Measurements from ENCODE around the gene SPNS1. TPM values are rescaled to one million over a fixed set of nuclear protein-coding genes. Genes with fewer than 3 reads are reported as not detected.
"Not testable (repeated sequence)": the region's sequence is repeated elsewhere in the genome, so short reads cannot be mapped to it uniquely, and the experiment has no call there.

Gene SPNS1
- total RNA-seq, 1 donor from 2014 or later = 29.0 TPM

DNA sequence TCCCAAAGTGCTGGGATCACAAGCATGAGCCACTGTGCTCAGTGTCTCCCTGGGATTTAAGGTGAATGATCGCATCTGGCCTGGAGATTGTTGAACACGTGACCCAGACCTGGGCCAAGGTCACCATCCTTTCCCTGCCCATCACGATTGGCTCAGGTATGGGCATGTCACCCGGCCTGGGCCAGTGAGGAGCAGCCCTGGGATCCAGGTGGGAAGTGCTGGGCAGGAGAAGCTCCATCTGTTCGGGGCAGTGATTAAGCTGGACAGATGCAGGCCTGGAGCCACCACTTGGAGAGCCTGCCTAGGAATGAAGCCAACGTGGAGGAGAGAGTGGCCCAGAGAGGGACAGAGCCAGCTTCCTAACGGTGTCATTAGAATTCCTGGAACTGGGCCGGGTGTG is 17.1 kb downstream of the SPNS1 start:
- TF ChIP-seq POLR2AphosphoS5 (IDR thresholded peaks at IDR 0.05; ENCODE audit: insufficient read depth in 1 of 2, low read depth in 1 of 2) (no peak), POLR2A (IDR thresholded peaks at IDR 0.05) (no peak)
- TF ChIP-seq, protein P1, sequence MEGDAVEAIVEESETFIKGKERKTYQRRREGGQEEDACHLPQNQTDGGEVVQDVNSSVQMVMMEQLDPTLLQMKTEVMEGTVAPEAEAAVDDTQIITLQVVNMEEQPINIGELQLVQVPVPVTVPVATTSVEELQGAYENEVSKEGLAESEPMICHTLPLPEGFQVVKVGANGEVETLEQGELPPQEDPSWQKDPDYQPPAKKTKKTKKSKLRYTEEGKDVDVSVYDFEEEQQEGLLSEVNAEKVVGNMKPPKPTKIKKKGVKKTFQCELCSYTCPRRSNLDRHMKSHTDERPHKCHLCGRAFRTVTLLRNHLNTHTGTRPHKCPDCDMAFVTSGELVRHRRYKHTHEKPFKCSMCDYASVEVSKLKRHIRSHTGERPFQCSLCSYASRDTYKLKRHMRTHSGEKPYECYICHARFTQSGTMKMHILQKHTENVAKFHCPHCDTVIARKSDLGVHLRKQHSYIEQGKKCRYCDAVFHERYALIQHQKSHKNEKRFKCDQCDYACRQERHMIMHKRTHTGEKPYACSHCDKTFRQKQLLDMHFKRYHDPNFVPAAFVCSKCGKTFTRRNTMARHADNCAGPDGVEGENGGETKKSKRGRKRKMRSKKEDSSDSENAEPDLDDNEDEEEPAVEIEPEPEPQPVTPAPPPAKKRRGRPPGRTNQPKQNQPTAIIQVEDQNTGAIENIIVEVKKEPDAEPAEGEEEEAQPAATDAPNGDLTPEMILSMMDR (IDR thresholded peaks at IDR 0.05) = no peak
- no peaks in the 10 kb centered on the region for H3K27me3 ChIP-seq
- no peak for DNase-seq (ENCODE audit: extremely low spot score in 2 of 2)
- peaks cover 0 to 20% of the 10 kb centered on the region in 2 donors for H3K36me3 ChIP-seq
- H3K4me3 ChIP-seq = no peak overlapping the region
- peaks cover 4% of the 10 kb centered on the region for H3K9me3 ChIP-seq
- no peak overlapping the region for H3K27ac ChIP-seq
- intact Hi-C loops (cut with DNase I) = no loop called here
- no peaks in the 10 kb centered on the region for H3K4me1 ChIP-seq

DNA sequence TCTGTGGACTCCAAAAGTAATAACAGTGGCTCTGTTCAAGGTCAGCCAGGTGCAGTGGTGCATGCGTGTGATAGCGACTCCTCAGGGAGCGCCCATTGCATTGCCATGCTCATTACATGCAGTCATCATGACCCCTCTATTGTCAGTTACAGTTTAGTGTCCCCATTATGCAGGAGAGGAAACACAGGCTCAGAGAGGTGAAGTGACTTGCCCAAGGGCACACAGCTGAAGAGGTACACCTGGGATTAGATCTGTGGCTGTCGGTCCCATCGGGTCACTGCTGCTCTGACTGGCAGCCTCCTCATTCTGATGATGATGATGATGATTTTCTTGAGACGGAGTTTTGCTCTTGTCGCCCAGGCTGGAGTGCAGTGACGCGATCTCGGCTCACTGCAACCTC is 17.9 kb downstream of the SPNS1 start:
- TF ChIP-seq, protein P1 (IDR thresholded peaks at IDR 0.05) = no peak
- TF ChIP-seq POLR2AphosphoS5 (IDR thresholded peaks at IDR 0.05; ENCODE audit: insufficient read depth in 1 of 2, low read depth in 1 of 2) (no peak), POLR2A (IDR thresholded peaks at IDR 0.05) (no peak)

DNA sequence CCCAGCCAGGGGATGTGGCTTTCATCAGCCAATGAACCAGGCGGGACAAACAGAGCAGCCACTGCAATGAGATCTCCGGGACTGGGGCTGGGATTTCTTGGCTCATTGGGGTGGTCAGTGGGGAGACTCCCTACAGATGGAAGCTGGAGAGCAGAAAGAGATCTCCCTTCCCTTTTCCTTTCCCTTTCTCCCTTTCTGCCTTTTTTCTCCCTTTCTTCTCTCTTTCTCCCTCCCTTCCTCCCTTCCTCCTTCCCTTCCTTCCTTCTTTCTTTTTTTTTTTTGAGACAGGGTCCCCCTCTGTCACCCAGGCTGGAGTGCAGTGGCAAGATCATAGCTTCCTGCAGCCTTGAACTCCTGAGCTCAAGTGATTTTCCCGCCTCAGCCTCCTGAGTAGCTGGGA is 24.3 kb downstream of the SPNS1 start:
- no peak for DNase-seq (ENCODE audit: extremely low spot score in 2 of 2)
- no peaks in the 10 kb centered on the region for H3K36me3 ChIP-seq
- TF ChIP-seq POLR2AphosphoS5 (IDR thresholded peaks at IDR 0.05; ENCODE audit: insufficient read depth in 1 of 2, low read depth in 1 of 2) (no peak), POLR2A (IDR thresholded peaks at IDR 0.05) (no peak)
- H3K4me3 ChIP-seq = no peak overlapping the region
- intact Hi-C loops (cut with DNase I) = no loop called here
- no peaks in the 10 kb centered on the region for H3K9me3 ChIP-seq
- H3K4me1 ChIP-seq = no peaks in the 10 kb centered on the region
- H3K27me3 ChIP-seq = no peaks in the 10 kb centered on the region
- H3K27ac ChIP-seq = no peak overlapping the region

More for the DNA sequence above, 17.9 kb downstream of the SPNS1 start:
- intact Hi-C loops (cut with DNase I) = no loop called here
- H3K4me1 ChIP-seq = no peaks in the 10 kb centered on the region
- no peak for DNase-seq (ENCODE audit: extremely low spot score in 2 of 2)
- no peak overlapping the region for H3K27ac ChIP-seq
- H3K9me3 ChIP-seq = no peaks in the 10 kb centered on the region
- no peaks in the 10 kb centered on the region for H3K27me3 ChIP-seq
- no peak overlapping the region for H3K4me3 ChIP-seq
- H3K36me3 ChIP-seq = peaks cover 0 to 12% of the 10 kb centered on the region in 2 donors

DNA sequence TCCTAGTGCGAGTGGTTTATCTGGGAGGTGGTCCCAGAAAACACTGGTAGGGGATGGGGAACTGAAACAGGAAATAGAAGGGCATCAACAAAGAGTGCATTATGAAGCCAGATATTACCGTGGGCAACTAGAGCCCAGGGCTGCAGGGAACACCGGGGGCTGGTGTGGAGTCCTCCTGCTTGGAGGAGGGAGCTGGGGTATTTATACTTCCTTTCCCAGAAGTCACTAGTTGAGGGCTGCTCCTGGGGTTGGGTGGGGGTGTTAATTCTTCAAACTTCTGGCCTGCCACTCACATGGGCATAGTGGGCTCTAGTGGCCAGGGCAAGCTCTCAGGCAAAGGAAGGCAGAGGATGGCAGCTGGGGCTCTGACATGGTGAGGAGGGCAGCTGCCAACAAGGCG is 25.0 kb downstream of the SPNS1 start:
- Histone ChIP-seq H3K27me3 (no peaks in the 10 kb centered on the region), H3K27ac (no peak overlapping the region), H3K9me3 (no peaks in the 10 kb centered on the region), H3K4me3 (no peak overlapping the region), H3K36me3 (no peaks in the 10 kb centered on the region), H3K4me1 (no peaks in the 10 kb centered on the region)
- TF ChIP-seq, protein P1 (IDR thresholded peaks at IDR 0.05) = no peak
- TF ChIP-seq POLR2AphosphoS5 (IDR thresholded peaks at IDR 0.05; ENCODE audit: insufficient read depth in 1 of 2, low read depth in 1 of 2) = no peak
- no peak for TF ChIP-seq POLR2A (IDR thresholded peaks at IDR 0.05)
- DNase-seq (ENCODE audit: extremely low spot score in 2 of 2) = no peak
- intact Hi-C loops (cut with DNase I) = no loop called here

DNA sequence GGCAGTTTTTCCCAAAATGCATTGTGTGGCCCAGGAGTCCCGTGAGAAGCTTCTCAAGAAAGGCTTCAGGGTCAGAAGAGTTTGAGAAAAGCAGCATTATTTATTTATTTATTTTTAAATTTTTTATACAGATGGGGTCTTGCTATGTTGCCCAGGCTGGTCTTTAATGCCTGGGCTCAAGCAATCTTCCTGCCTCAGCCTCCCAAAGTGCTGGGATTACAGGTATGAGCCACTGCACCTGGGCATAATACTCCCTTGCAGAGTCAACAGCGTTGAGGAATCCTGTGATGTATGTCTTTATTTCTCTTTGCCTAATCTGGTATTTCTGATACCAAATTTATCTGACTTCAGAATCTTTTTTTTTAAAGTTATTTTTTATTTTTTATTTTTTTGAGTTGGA is 25.4 kb downstream of the SPNS1 start:
- H3K4me1 ChIP-seq = no peaks in the 10 kb centered on the region
- TF ChIP-seq, protein P1 (IDR thresholded peaks at IDR 0.05) = no peak
- TF ChIP-seq POLR2AphosphoS5 (IDR thresholded peaks at IDR 0.05; ENCODE audit: insufficient read depth in 1 of 2, low read depth in 1 of 2) (no peak), POLR2A (IDR thresholded peaks at IDR 0.05) (no peak)
- no peak overlapping the region for H3K4me3 ChIP-seq
- H3K27ac ChIP-seq = no peak overlapping the region
- intact Hi-C loops (cut with DNase I) = no loop called here
- no peaks in the 10 kb centered on the region for H3K36me3 ChIP-seq
- no peaks in the 10 kb centered on the region for H3K27me3 ChIP-seq
- H3K9me3 ChIP-seq = no peaks in the 10 kb centered on the region
- DNase-seq (ENCODE audit: extremely low spot score in 2 of 2) = no peak

DNA sequence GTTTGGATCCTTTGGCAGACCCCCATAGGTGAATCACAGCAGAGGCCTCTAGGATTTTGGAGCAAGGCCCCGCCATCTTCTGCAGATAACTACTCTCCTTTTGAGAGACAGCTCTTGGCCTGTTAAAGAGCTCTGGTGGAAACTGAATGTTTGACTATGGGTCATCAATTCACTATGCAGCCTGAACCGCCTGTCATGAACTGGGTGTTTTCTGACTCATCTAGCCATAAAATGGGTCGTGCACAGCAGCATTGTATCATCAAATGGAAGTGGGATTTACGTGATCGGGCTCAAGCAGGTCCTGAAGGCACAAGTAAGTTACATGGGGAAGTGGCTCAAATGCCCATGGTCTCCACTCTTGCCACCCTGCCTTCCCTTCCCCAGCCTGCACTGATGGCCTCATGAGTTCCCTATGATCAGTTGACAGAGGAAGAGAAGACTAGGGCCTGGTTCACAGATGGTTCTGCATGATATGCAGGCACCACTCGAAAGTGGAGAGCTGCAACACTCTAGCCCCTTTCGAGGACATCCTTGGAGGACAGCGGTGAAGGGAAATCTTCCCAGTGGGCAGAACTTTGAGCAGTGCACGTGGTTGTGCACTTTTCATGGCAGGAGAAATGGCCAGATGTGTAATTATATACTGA is 30.0 kb downstream of the SPNS1 start:
- H3K36me3 ChIP-seq; H3K27ac ChIP-seq; DNase-seq (ENCODE audit: extremely low spot score in 2 of 2); intact Hi-C loops (cut with DNase I); H3K4me1 ChIP-seq; H3K9me3 ChIP-seq; H3K4me3 ChIP-seq; H3K27me3 ChIP-seq: not testable (repeated sequence)

Data from vagina (tissue), 2 donors.